ENCODE data around the gene PRKAG2. TPM values are rescaled to one million over a fixed set of nuclear protein-coding genes. Genes with fewer than 3 reads are reported as not detected.

PRKAG2 gene
- total and polyA plus RNA-seq, 8 donors = 19.9 to 302 (median 60.9) TPM

GRCh38 chr7:151515276-151515565 is 361.7 kb downstream of the PRKAG2 start:
- H3K27me3 ChIP-seq = no peaks in the 10 kb centered on the region
- peaks cover 20 to 82% (median 48%) of the 10 kb centered on the region in 4 donors for H3K4me1 ChIP-seq
- intact Hi-C loops (cut with DNase I; ENCODE audit: low total_unique reads) = no loop called here
- peak overlapping the region in 1 of 5 donors; percentile 100 for H3K27ac ChIP-seq
- no peak for DNase-seq
- no peaks in the 10 kb centered on the region for H3K36me3 ChIP-seq
- no peaks in the 10 kb centered on the region for H3K9me3 ChIP-seq
- TF ChIP-seq EP300 (IDR thresholded peaks at IDR 0.05) (no peak), POLR2AphosphoS5 (IDR thresholded peaks at IDR 0.05) (no peak), POLR2A (IDR thresholded peaks at IDR 0.05) (no peak), CTCF (IDR thresholded peaks at IDR 0.05) (no peak)
- no peak overlapping the region for H3K4me3 ChIP-seq

- H3K36me3 ChIP-seq = no peaks in the 10 kb centered on the region
- intact Hi-C loops (cut with DNase I; ENCODE audit: low total_unique reads) = no loop called here
- H3K4me3 ChIP-seq = no peak overlapping the region
- no peaks in the 10 kb centered on the region for H3K9me3 ChIP-seq
- H3K4me1 ChIP-seq = peaks cover 24 to 85% (median 50%) of the 10 kb centered on the region in 4 donors
- peak overlapping the region in 1 of 5 donors; percentile 100 for H3K27ac ChIP-seq
- no peaks in the 10 kb centered on the region for H3K27me3 ChIP-seq
- DNase-seq = no peak
- TF ChIP-seq POLR2AphosphoS5 (IDR thresholded peaks at IDR 0.05) = no peak
- no peak for TF ChIP-seq CTCF (IDR thresholded peaks at IDR 0.05)
- TF ChIP-seq POLR2A (IDR thresholded peaks at IDR 0.05) = no peak
- TF ChIP-seq EP300 (IDR thresholded peaks at IDR 0.05) = no peak
- 81 to 92% (median 87%) methylated on average over 6 of the region's 6 CpGs for WGBS, 5 donors
These were observed 362.2 kb downstream of the PRKAG2 start for GRCh38 chr7:151514461-151515275.

GRCh38 chr7:151513133-151513532 is 363.8 kb downstream of the PRKAG2 start:
- H3K4me3 ChIP-seq = no peak overlapping the region
- WGBS, 5 donors = 88 to 98% (median 94%) methylated on average over 1 of the region's 1 CpG
- no peaks in the 10 kb centered on the region for H3K27me3 ChIP-seq
- no peaks in the 10 kb centered on the region for H3K9me3 ChIP-seq
- intact Hi-C loops (cut with DNase I; ENCODE audit: low total_unique reads) = no loop called here
- peaks cover 30 to 97% (median 61%) of the 10 kb centered on the region in 4 donors for H3K4me1 ChIP-seq
- no peaks in the 10 kb centered on the region for H3K36me3 ChIP-seq
- no peak for TF ChIP-seq CTCF (IDR thresholded peaks at IDR 0.05)
- no peak overlapping the region for H3K27ac ChIP-seq
- DNase-seq = no peak

GRCh38 chr7:151512353-151512752 is 364.6 kb downstream of the PRKAG2 start:
- H3K36me3 ChIP-seq = no peaks in the 10 kb centered on the region
- TF ChIP-seq EP300 (IDR thresholded peaks at IDR 0.05) (no peak), POLR2A (IDR thresholded peaks at IDR 0.05) (no peak), CTCF (IDR thresholded peaks at IDR 0.05) (no peak), POLR2AphosphoS5 (IDR thresholded peaks at IDR 0.05) (no peak)
- H3K9me3 ChIP-seq = no peaks in the 10 kb centered on the region
- H3K27ac ChIP-seq = peak overlapping the region in 2 of 5 donors; percentile 14 to 33
- H3K4me3 ChIP-seq = no peak overlapping the region
- H3K27me3 ChIP-seq = no peaks in the 10 kb centered on the region
- WGBS, 5 donors = 67 to 88% (median 82%) methylated on average over 7 of the region's 7 CpGs
- DNase-seq = no peak
- peaks cover 23 to 97% (median 58%) of the 10 kb centered on the region in 4 donors for H3K4me1 ChIP-seq
- intact Hi-C loops (cut with DNase I; ENCODE audit: low total_unique reads) = no loop called here
